ENCODE results near the gene HEPACAM. TPM values are rescaled to one million over a fixed set of nuclear protein-coding genes. Genes with fewer than 3 reads are reported as not detected.

HEPACAM gene
- total RNA-seq, 1 donor, result under 0.01 TPM

GRCh38 chr11:124955035-124955434 lies 19.2 kb upstream of the HEPACAM start:
- no peak for DNase-seq (ENCODE audit: insufficient read length, low spot score, missing footprints)
- Histone ChIP-seq H3K27ac (ENCODE audit: low read depth, low read length) (no peak overlapping the region), H2AFZ (ENCODE audit: low read length) (peak overlapping the region; percentile 98), H3K4me2 (ENCODE audit: insufficient read depth, low read length) (peak overlapping the region; percentile 87), H3K79me2 (ENCODE audit: insufficient read depth, low read length) (no peaks in the 10 kb centered on the region), H3K4me3 (ENCODE audit: insufficient read depth, low read length) (no peak overlapping the region), H3K36me3 (ENCODE audit: insufficient read depth, low read length) (no peaks in the 10 kb centered on the region), H3K4me1 (ENCODE audit: insufficient read depth, low read length) (peaks cover 8% of the 10 kb centered on the region), H3K9me3 (ENCODE audit: low read depth, low read length) (no peaks in the 10 kb centered on the region), H3K27me3 (ENCODE audit: insufficient read depth, low read length) (no peaks in the 10 kb centered on the region), H4K20me1 (ENCODE audit: insufficient read depth, low read length) (no peaks in the 10 kb centered on the region)
- no peak for TF ChIP-seq CTCF (IDR thresholded peaks at IDR 0.05; ENCODE audit: extremely low read depth, low read depth, low read length)

GRCh38 chr11:124954590-124954955 lies 18.7 kb upstream of the HEPACAM start:
- no peaks in the 10 kb centered on the region for H4K20me1 ChIP-seq (ENCODE audit: insufficient read depth, low read length)
- no peak for TF ChIP-seq CTCF (IDR thresholded peaks at IDR 0.05; ENCODE audit: extremely low read depth, low read depth, low read length)
- H2AFZ ChIP-seq (ENCODE audit: low read length), result peak overlapping the region; percentile 98
- H3K79me2 ChIP-seq (ENCODE audit: insufficient read depth, low read length), result no peaks in the 10 kb centered on the region
- H3K9me3 ChIP-seq (ENCODE audit: low read depth, low read length), result no peaks in the 10 kb centered on the region
- no peaks in the 10 kb centered on the region for H3K36me3 ChIP-seq (ENCODE audit: insufficient read depth, low read length)
- no peak for DNase-seq (ENCODE audit: insufficient read length, low spot score, missing footprints)
- H3K27ac ChIP-seq (ENCODE audit: low read depth, low read length), result peak overlapping the region; percentile 88
- peak overlapping the region; percentile 87 for H3K4me2 ChIP-seq (ENCODE audit: insufficient read depth, low read length)
- peak overlapping the region; percentile 87 for H3K4me3 ChIP-seq (ENCODE audit: insufficient read depth, low read length)
- H3K27me3 ChIP-seq (ENCODE audit: insufficient read depth, low read length), result no peaks in the 10 kb centered on the region
- H3K4me1 ChIP-seq (ENCODE audit: insufficient read depth, low read length), result peaks cover 8% of the 10 kb centered on the region

GRCh38 chr11:124953753-124954589 lies 18.1 kb upstream of the HEPACAM start, which contains the start of gene CCDC15:
Gene CCDC15, plus strand, starts transcription at chr11:124954202. Its CDS starts 531 bp downstream, at chr11:124954733.
- Histone ChIP-seq H3K27me3 (ENCODE audit: insufficient read depth, low read length) (no peaks in the 10 kb centered on the region), H2AFZ (ENCODE audit: low read length) (peak within 1 kb of the TSS; percentile 98), H3K79me2 (ENCODE audit: insufficient read depth, low read length) (no peaks in the 10 kb centered on the region), H3K27ac (ENCODE audit: low read depth, low read length) (peak within 1 kb of the TSS; percentile 88), H3K4me1 (ENCODE audit: insufficient read depth, low read length) (peaks cover 8% of the 10 kb centered on the region), H3K4me3 (ENCODE audit: insufficient read depth, low read length) (peak within 1 kb of the TSS; percentile 87), H3K36me3 (ENCODE audit: insufficient read depth, low read length) (no peaks in the 10 kb centered on the region), H4K20me1 (ENCODE audit: insufficient read depth, low read length) (no peaks in the 10 kb centered on the region), H3K4me2 (ENCODE audit: insufficient read depth, low read length) (peak within 1 kb of the TSS; percentile 87), H3K9me3 (ENCODE audit: low read depth, low read length) (no peaks in the 10 kb centered on the region)
- TF ChIP-seq CTCF (IDR thresholded peaks at IDR 0.05; ENCODE audit: extremely low read depth, low read depth, low read length), result no peak
- peak; percentile 94 for DNase-seq (ENCODE audit: insufficient read length, low spot score, missing footprints)

- Histone ChIP-seq H2AFZ (ENCODE audit: low read length) (no peak overlapping the region), H3K9me3 (ENCODE audit: low read depth, low read length) (no peaks in the 10 kb centered on the region), H4K20me1 (ENCODE audit: insufficient read depth, low read length) (no peaks in the 10 kb centered on the region), H3K4me2 (ENCODE audit: insufficient read depth, low read length) (no peak overlapping the region), H3K4me3 (ENCODE audit: insufficient read depth, low read length) (no peak overlapping the region), H3K27ac (ENCODE audit: low read depth, low read length) (no peak overlapping the region), H3K36me3 (ENCODE audit: insufficient read depth, low read length) (no peaks in the 10 kb centered on the region), H3K79me2 (ENCODE audit: insufficient read depth, low read length) (no peaks in the 10 kb centered on the region), H3K4me1 (ENCODE audit: insufficient read depth, low read length) (peaks cover 13% of the 10 kb centered on the region), H3K27me3 (ENCODE audit: insufficient read depth, low read length) (no peaks in the 10 kb centered on the region)
- no peak for TF ChIP-seq CTCF (IDR thresholded peaks at IDR 0.05; ENCODE audit: extremely low read depth, low read depth, low read length)
- peak; percentile 53 for DNase-seq (ENCODE audit: insufficient read length, low spot score, missing footprints)
Measured at GRCh38 chr11:124951341-124951740, 15.5 kb upstream of the HEPACAM start.

Data from osteoblast (primary cell).